ENCODE results near the gene CCDC178. TPM values are rescaled to one million over a fixed set of nuclear protein-coding genes. Genes with fewer than 3 reads are reported as not detected.

CCDC178 gene
- total and polyA plus RNA-seq, 2 of the 4 experiments (the other 2 are of a cell fraction) = not detected

- intact Hi-C loops (cut with micrococcal nuclease) = no loop called here
- dilution Hi-C loops (cut with HindIII; ENCODE audit: low sequenced_read_pairs, unreplicated experiment) = no loop called here
- Histone ChIP-seq H4K8ac (ENCODE audit: low read depth in 2 of 2, low read length in 2 of 2) (no peak overlapping the region), H2AFZ (replicated peaks; ENCODE audit: low read length, poor library complexity) (no peak overlapping the region), H4K20me1 (ENCODE audit: insufficient read depth, low read length) (no peaks in the 10 kb centered on the region), H3K4me1 (ENCODE audit: control insufficient read depth, insufficient read depth, low read length) (no peaks in the 10 kb centered on the region), H3K9ac (ENCODE audit: low read depth, low read length) (no peak overlapping the region), H3K4me3 (ENCODE audit: insufficient read depth, low read depth, low read length) (no peak overlapping the region), H4K91ac (ENCODE audit: insufficient read depth, low read depth, low read length) (no peak overlapping the region), H2BK15ac (ENCODE audit: low read depth, low read length) (no peak overlapping the region), H3K18ac (ENCODE audit: low read depth, low read length) (no peak overlapping the region), H3K79me1 (ENCODE audit: low read depth in 1 of 2, low read length in 2 of 2) (no peaks in the 10 kb centered on the region), H2AK5ac (ENCODE audit: low read depth, low read length) (no peak overlapping the region), H3K14ac (replicated peaks; ENCODE audit: low read depth, low read length) (no peak overlapping the region), H3K27me3 (ENCODE audit: control insufficient read depth, insufficient read depth, low read length) (no peaks in the 10 kb centered on the region), H4K5ac (ENCODE audit: low read depth, low read length) (no peak overlapping the region), H3K9me3 (ENCODE audit: control insufficient read depth, insufficient read depth, low read length) (no peaks in the 10 kb centered on the region), H3K36me3 (ENCODE audit: control insufficient read depth, insufficient read depth, low read length) (no peaks in the 10 kb centered on the region), H3K4ac (ENCODE audit: low read depth, low read length) (no peak overlapping the region), H3K56ac (ENCODE audit: extremely low read depth, insufficient read depth, low read length) (no peak overlapping the region), H3K9me1 (ENCODE audit: insufficient read depth, low read length) (no peaks in the 10 kb centered on the region), H3K27ac (ENCODE audit: insufficient read depth, low read length) (no peak overlapping the region), H2AK9ac (replicated peaks; ENCODE audit: low read depth, low read length, poor library complexity) (no peak overlapping the region), H3K23ac (ENCODE audit: low read depth, low read length) (no peak overlapping the region), H2BK20ac (ENCODE audit: low read depth, low read length) (no peak overlapping the region), H2BK5ac (ENCODE audit: low read depth, low read length, poor library complexity, severe bottlenecking) (no peak overlapping the region), H2BK120ac (ENCODE audit: low read depth, low read length) (no peak overlapping the region), H3K4me2 (ENCODE audit: low read depth, low read length) (no peak overlapping the region)
- BruUV-seq (replicated peaks) = no TSS peak
- CTCF ChIA-PET = no interaction called here
- no peak for ATAC-seq (ENCODE audit: low read depth)
- DNase-seq = no peak
- POLR2A ChIA-PET (ENCODE audit: unreplicated experiment) = no interaction called here
- no peak for TF ChIP-seq USF2 (IDR thresholded peaks at IDR 0.05; ENCODE audit: low read depth, low read length)
- no peak for TF ChIP-seq BHLHE40 (IDR thresholded peaks at IDR 0.05; ENCODE audit: low read depth, low read length)
- no peak for TF ChIP-seq MAFK (IDR thresholded peaks at IDR 0.05; ENCODE audit: low read depth, low read length)
- TF ChIP-seq RCOR1 (IDR thresholded peaks at IDR 0.05; ENCODE audit: insufficient replicate concordance, low read length) = no peak
- no peak for TF ChIP-seq CEBPB (IDR thresholded peaks at IDR 0.05; ENCODE audit: low read depth, low read length)
- no peak for TF ChIP-seq NFE2L2 (IDR thresholded peaks at IDR 0.05; ENCODE audit: low read depth, low read length)
- no peak for TF ChIP-seq MXI1 (IDR thresholded peaks at IDR 0.05; ENCODE audit: borderline replicate concordance, low read depth, low read length)
- TF ChIP-seq RAD21 (IDR thresholded peaks at IDR 0.05; ENCODE audit: low read length) = no peak
- no peak for TF ChIP-seq FOS (IDR thresholded peaks at IDR 0.05; ENCODE audit: low read depth, low read length)
- TF ChIP-seq MAZ (IDR thresholded peaks at IDR 0.05; ENCODE audit: borderline replicate concordance, low read depth, low read length) = no peak
- no peak for TF ChIP-seq POLR2A (IDR thresholded peaks at IDR 0.05; ENCODE audit: low read depth, low read length)
- no peak for TF ChIP-seq RFX5 (IDR thresholded peaks at IDR 0.05; ENCODE audit: low read depth, low read length)
- TF ChIP-seq ELK1 (IDR thresholded peaks at IDR 0.05; ENCODE audit: borderline replicate concordance, low read depth, low read length) = no peak
- no peak for TF ChIP-seq SMC3 (IDR thresholded peaks at IDR 0.05; ENCODE audit: low read depth, low read length)
- WGBS, 2 experiments (ENCODE audit: extremely low coverage in 2 of 2, insufficient read length in 1 of 2) = no CpG with 5 or more reads among the region's 5 CpGs
- in situ Hi-C loops (cut with MboI; ENCODE audit: low sequenced_read_pairs) = no loop called here
Measured at GRCh38 chr18:32937597-32937996, 502.9 kb downstream of the CCDC178 start.
